Endothelial cell of umbilical vein (primary cell): Measurements from ENCODE around the gene KCNH1.

Source experiments
- GATA2 ChIP-seq: IDR thresholded peaks from 2 replicates; pipeline ENCODE4 v1.7.0; 2011; ENCODE audit warnings: low read depth, mild to moderate bottlenecking, moderate library complexity, mixed read lengths, low read length; ENCODE audit not compliant: insufficient read length, insufficient read depth
- POLR2A ChIP-seq: IDR thresholded peaks from 2 replicates; pipeline ENCODE4 v1.6.1; 2012; ENCODE audit warnings: low read depth, mild to moderate bottlenecking, control low read depth, low read length
- TF ChIP-seq, protein P1 (sequence below), 2 donors: IDR thresholded peaks; 1 replicate in 1 of 2; 2 replicates in 1 of 2; pipeline ENCODE4 v1.5.1; 2011; ENCODE audit warnings: low read length in 2 of 2, mild to moderate bottlenecking in 2 of 2, moderate library complexity in 2 of 2, control low read depth in 1 of 2, inconsistent platforms in 1 of 2, low read depth in 1 of 2; ENCODE audit not compliant: insufficient read depth in 1 of 2; ENCODE audit errors: extremely low read depth in 1 of 2

- TF ChIP-seq, protein P1, sequence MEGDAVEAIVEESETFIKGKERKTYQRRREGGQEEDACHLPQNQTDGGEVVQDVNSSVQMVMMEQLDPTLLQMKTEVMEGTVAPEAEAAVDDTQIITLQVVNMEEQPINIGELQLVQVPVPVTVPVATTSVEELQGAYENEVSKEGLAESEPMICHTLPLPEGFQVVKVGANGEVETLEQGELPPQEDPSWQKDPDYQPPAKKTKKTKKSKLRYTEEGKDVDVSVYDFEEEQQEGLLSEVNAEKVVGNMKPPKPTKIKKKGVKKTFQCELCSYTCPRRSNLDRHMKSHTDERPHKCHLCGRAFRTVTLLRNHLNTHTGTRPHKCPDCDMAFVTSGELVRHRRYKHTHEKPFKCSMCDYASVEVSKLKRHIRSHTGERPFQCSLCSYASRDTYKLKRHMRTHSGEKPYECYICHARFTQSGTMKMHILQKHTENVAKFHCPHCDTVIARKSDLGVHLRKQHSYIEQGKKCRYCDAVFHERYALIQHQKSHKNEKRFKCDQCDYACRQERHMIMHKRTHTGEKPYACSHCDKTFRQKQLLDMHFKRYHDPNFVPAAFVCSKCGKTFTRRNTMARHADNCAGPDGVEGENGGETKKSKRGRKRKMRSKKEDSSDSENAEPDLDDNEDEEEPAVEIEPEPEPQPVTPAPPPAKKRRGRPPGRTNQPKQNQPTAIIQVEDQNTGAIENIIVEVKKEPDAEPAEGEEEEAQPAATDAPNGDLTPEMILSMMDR (IDR thresholded peaks at IDR 0.05; ENCODE audit: extremely low read depth in 1 of 2, insufficient read depth in 1 of 2, low read depth in 1 of 2, low read length in 2 of 2), result no peak
- TF ChIP-seq POLR2A (no peak), GATA2 (no peak)
These were observed 383.5 kb downstream of the KCNH1 start for GRCh38 chr1:210750468-210750867.
